CD4-positive, alpha-beta memory T cell (primary cell): ENCODE data around the gene C11orf24. TPM values are rescaled to one million over a fixed set of nuclear protein-coding genes. Genes with fewer than 3 reads are reported as not detected.

ENCODE experiments used
- CTCF ChIA-PET: fragments of 350-600 bp; sonication (Branson Sonifier 250); formaldehyde crosslinking; loops from one replicate; lab custom pipeline; 2021; ENCODE audit warnings: inconsistent platforms; ENCODE audit not compliant: partially characterized antibody; lab: Charles Lee
- POLR2A ChIA-PET: fragments of 350-600 bp; sonication (Branson Sonifier 250); formaldehyde crosslinking; loops from one replicate; lab custom pipeline; 2021; ENCODE audit not compliant: partially characterized antibody; lab: Charles Lee
- DNase-seq, 5 donors: peaks; one replicate each; pipeline versions ENCODE4 v3.0.0 to v3.0.0-alpha.2; 2020 to 2022; ENCODE audit warnings: mixed read lengths in 1 of 5
- H3K27ac ChIP-seq: one replicate; pipeline ENCODE4 v1.7.0; 2013; ENCODE audit warnings: low read depth, low read length
- H3K27me3 ChIP-seq: 2 replicates; pipeline ENCODE4 v1.7.0; 2013; ENCODE audit warnings: mild to moderate bottlenecking, low read length, moderate library complexity; ENCODE audit not compliant: insufficient read depth
- H3K36me3 ChIP-seq: 2 replicates; pipeline ENCODE4 v1.7.0; 2013; ENCODE audit warnings: mild to moderate bottlenecking, low read length, moderate library complexity; ENCODE audit not compliant: insufficient read depth
- H3K4me1 ChIP-seq: 2 replicates; pipeline ENCODE4 v1.7.0; 2013; ENCODE audit warnings: mild to moderate bottlenecking, low read length, moderate library complexity; ENCODE audit not compliant: insufficient read depth
- H3K4me3 ChIP-seq, 2 donors: one replicate each; pipeline ENCODE4 v1.7.0; 2013; ENCODE audit warnings: low read length in 2 of 2, mild to moderate bottlenecking in 1 of 2
- H3K9me3 ChIP-seq, 2 donors: one replicate each; pipeline ENCODE4 v1.7.0; 2013; ENCODE audit warnings: low read length in 2 of 2, control low read depth in 1 of 2; ENCODE audit not compliant: control insufficient read depth in 1 of 2
- H3K27ac Mint-ChIP-seq, 7 donors: one replicate each; pipeline ENCODE4 v1.8.0; 2020 to 2021; ENCODE audit warnings: mixed read lengths in 7 of 7, mild to moderate bottlenecking in 6 of 7, inconsistent platforms in 3 of 7, moderate library complexity in 3 of 7
- H3K27me3 Mint-ChIP-seq, 2 donors: one replicate each; pipeline ENCODE4 v1.8.0; 2020 to 2021; ENCODE audit warnings: mixed read lengths in 2 of 2
- H3K36me3 Mint-ChIP-seq, 2 donors: one replicate each; pipeline ENCODE4 v1.8.0; 2020 to 2021; ENCODE audit warnings: mixed read lengths in 2 of 2, inconsistent platforms in 1 of 2, mild to moderate bottlenecking in 1 of 2
- H3K4me1 Mint-ChIP-seq, 4 donors: one replicate each; pipeline ENCODE4 v1.8.0; 2020 to 2021; ENCODE audit warnings: mixed read lengths in 4 of 4, mild to moderate bottlenecking in 1 of 4
- H3K4me3 Mint-ChIP-seq, 8 donors: one replicate each; pipeline ENCODE4 v1.8.0; 2020 to 2021; ENCODE audit warnings: mixed read lengths in 8 of 8, mild to moderate bottlenecking in 7 of 8, moderate library complexity in 6 of 8, inconsistent platforms in 3 of 8
- H3K9me3 Mint-ChIP-seq, 8 donors: one replicate each; pipeline ENCODE4 v1.8.0; 2020 to 2021; ENCODE audit warnings: mixed read lengths in 8 of 8, mild to moderate bottlenecking in 5 of 8, inconsistent platforms in 3 of 8, moderate library complexity in 1 of 8
- intact Hi-C: fragments of 100-400 bp; cut with micrococcal nuclease; formaldehyde crosslinking; loops from one replicate; pipeline ENCODE4 v1.15.1; 2023
- polyA plus RNA-seq, 2 donors: library from polyadenylated mRNA; unstranded; fragments of 300-500 nt; fragmentation: Illumina TruSeq; gene quantifications; one replicate each; pipeline ENCODE4 v1.2.3, GENCODE V29; 2021
- total RNA-seq, 2 experiments: library from RNA; stranded (reverse); gene quantifications; one replicate each; pipeline ENCODE4 v1.2.3, GENCODE V29; 2021

C11orf24 gene
- 10 to 100 TPM; 19.1 to 20.3 TPM for total RNA-seq
- 10 to 100 TPM in 1 of 2 donors, 1 to 10 TPM in 1; 7.7 to 17.6 TPM for polyA plus RNA-seq

GRCh38 chr11:68271781-68272608 lies at the start of gene C11orf24:
Gene C11orf24 (minus strand): TSS chr11:68271973. CDS start chr11:68263767, 8,206 bp downstream.
- H3K4me1 Mint-ChIP-seq: peaks cover 16 to 46% (median 31%) of the 10 kb centered on the region in 4 donors
- intact Hi-C loops: loop anchor here (1.0 to 5.0 kb wide), 4 partner anchors 15 to 190 kb away; partner anchors contain the start of genes KMT5B and PPP6R3
- H3K4me1 ChIP-seq: peaks cover 20% of the 10 kb centered on the region
- ChIA-PET CTCF (interaction anchor here (1.1 to 1.9 kb wide), 4 partner anchors 14 to 27 kb away, joined by 3 to 12 read pairs (median 8); no protein-coding TSS in a partner anchor), POLR2A (interaction anchor here (0.6 to 1.6 kb wide), 10 partner anchors 10 to 188 kb away, joined by 3 to 11 read pairs (median 4); partner anchors contain the start of gene PPP6R3)
- no peaks in the 10 kb centered on the region for H3K9me3 Mint-ChIP-seq
- H3K27me3 ChIP-seq: no peaks in the 10 kb centered on the region
- no peaks in the 10 kb centered on the region for H3K9me3 ChIP-seq
- H3K36me3 ChIP-seq: peaks cover 3% of the 10 kb centered on the region
- peak within 1 kb of the TSS; percentile 78 to 79 for H3K4me3 ChIP-seq
- H3K4me3 Mint-ChIP-seq: peak within 1 kb of the TSS; percentile 90 to 98 (median 96)
- peak within 1 kb of the TSS; percentile 94 to 99 (median 98) for H3K27ac Mint-ChIP-seq
- DNase-seq: peak; percentile 91 to 95 (median 91)
- H3K27ac ChIP-seq: peak within 1 kb of the TSS; percentile 89
- H3K36me3 Mint-ChIP-seq: peaks cover 0 to 12% of the 10 kb centered on the region in 2 donors
- no peaks in the 10 kb centered on the region for H3K27me3 Mint-ChIP-seq

DNA sequence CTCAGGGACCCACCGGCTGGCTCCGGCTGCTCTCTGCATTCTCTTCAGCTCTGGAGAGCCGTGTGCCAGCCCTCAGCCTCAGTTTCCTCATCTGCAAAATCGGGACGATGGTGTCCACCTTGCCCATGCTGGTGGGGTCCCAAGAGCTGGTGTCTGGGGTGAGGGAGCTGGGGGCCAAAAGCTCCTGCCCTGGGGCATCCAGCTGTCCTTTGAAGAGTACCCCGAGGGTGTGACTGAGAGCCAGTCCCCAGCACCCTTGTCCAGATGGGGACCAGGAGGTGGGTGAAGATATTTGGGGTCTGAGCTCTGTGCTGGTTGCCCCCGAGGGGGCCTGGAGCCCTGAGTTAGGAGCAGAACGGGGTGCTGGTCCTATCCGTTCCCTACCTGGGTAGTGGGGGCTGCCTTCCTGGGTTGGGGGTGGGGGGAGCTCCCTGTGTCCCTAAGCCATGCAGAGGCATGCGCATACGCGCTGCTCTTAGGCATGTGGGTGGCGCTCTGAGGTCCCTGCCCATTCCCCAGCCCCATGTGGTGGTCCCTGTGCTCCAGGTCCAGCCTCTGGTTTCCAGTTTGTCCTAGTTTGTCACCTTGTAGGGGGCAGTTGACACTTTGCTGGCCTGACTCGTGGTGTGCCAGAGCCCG lies 45.5 kb upstream of the C11orf24 start:
- H3K27me3 Mint-ChIP-seq: peaks cover 5 to 9% of the 10 kb centered on the region in 2 donors
- H3K27ac ChIP-seq: no peak overlapping the region
- peaks cover 0 to 1% of the 10 kb centered on the region in 2 donors for H3K36me3 Mint-ChIP-seq
- ChIA-PET CTCF (no interaction called here), POLR2A (no interaction called here)
- H3K9me3 Mint-ChIP-seq: no peaks in the 10 kb centered on the region
- no peak overlapping the region for H3K4me3 ChIP-seq
- no peak overlapping the region for H3K27ac Mint-ChIP-seq
- H3K4me1 ChIP-seq: peaks cover 11% of the 10 kb centered on the region
- no peaks in the 10 kb centered on the region for H3K9me3 ChIP-seq
- DNase-seq: no peak
- H3K4me3 Mint-ChIP-seq: no peak overlapping the region
- no peaks in the 10 kb centered on the region for H3K27me3 ChIP-seq
- intact Hi-C loops: no loop called here
- H3K4me1 Mint-ChIP-seq: peaks cover 4 to 10% (median 8%) of the 10 kb centered on the region in 4 donors
- no peaks in the 10 kb centered on the region for H3K36me3 ChIP-seq

GRCh38 chr11:68315171-68315920 lies 43.6 kb upstream of the C11orf24 start:
- Mint-ChIP-seq H3K27ac (no peak overlapping the region), H3K36me3 (peaks cover 0 to 1% of the 10 kb centered on the region in 2 donors), H3K4me1 (peaks cover 4 to 19% (median 14%) of the 10 kb centered on the region in 4 donors), H3K4me3 (peak overlapping the region in 1 of 8 donors; percentile 47), H3K27me3 (peaks cover 1 to 6% of the 10 kb centered on the region in 2 donors), H3K9me3 (no peaks in the 10 kb centered on the region)
- Histone ChIP-seq H3K4me1 (peaks cover 11% of the 10 kb centered on the region), H3K27ac (no peak overlapping the region), H3K36me3 (no peaks in the 10 kb centered on the region), H3K27me3 (no peaks in the 10 kb centered on the region), H3K4me3 (no peak overlapping the region), H3K9me3 (no peaks in the 10 kb centered on the region)
- ChIA-PET POLR2A (no interaction called here), CTCF (interaction anchor here (1.6 kb wide), 1 partner anchor 17 kb away, joined by 4 read pairs; no protein-coding TSS in a partner anchor)
- DNase-seq: no peak
- intact Hi-C loops: no loop called here

- Mint-ChIP-seq H3K36me3 (peaks cover 0 to 1% of the 10 kb centered on the region in 2 donors), H3K4me3 (peak overlapping the region in 5 of 8 donors; percentile 21 to 82 (median 42)), H3K27me3 (peaks cover under 1 to 1% of the 10 kb centered on the region in 2 donors), H3K4me1 (peaks cover 4 to 19% (median 14%) of the 10 kb centered on the region in 4 donors), H3K9me3 (no peaks in the 10 kb centered on the region), H3K27ac (no peak overlapping the region)
- CTCF ChIA-PET: interaction anchor here (1.6 kb wide), 1 partner anchor 16 kb away, joined by 4 read pairs; no protein-coding TSS in a partner anchor
- Histone ChIP-seq H3K27me3 (no peaks in the 10 kb centered on the region), H3K4me3 (no peak overlapping the region), H3K36me3 (no peaks in the 10 kb centered on the region), H3K27ac (no peak overlapping the region), H3K9me3 (no peaks in the 10 kb centered on the region), H3K4me1 (peaks cover 11% of the 10 kb centered on the region)
- POLR2A ChIA-PET: no interaction called here
- intact Hi-C loops: no loop called here
- no peak for DNase-seq
These were observed 42.7 kb upstream of the C11orf24 start for GRCh38 chr11:68314203-68315170.

GRCh38 chr11:68313574-68314202 lies 41.9 kb upstream of the C11orf24 start:
- Histone ChIP-seq H3K36me3 (no peaks in the 10 kb centered on the region), H3K4me3 (peak overlapping the region in 1 of 2 donors; percentile 28), H3K4me1 (peaks cover 11% of the 10 kb centered on the region), H3K27me3 (no peaks in the 10 kb centered on the region), H3K9me3 (no peaks in the 10 kb centered on the region), H3K27ac (no peak overlapping the region)
- H3K27me3 Mint-ChIP-seq: peaks cover 0 to 1% of the 10 kb centered on the region in 2 donors
- H3K27ac Mint-ChIP-seq: peak overlapping the region in 5 of 7 donors; percentile 18 to 85 (median 66)
- peaks cover 4 to 19% (median 14%) of the 10 kb centered on the region in 4 donors for H3K4me1 Mint-ChIP-seq
- ChIA-PET CTCF (no interaction called here), POLR2A (no interaction called here)
- peaks cover 0 to 1% of the 10 kb centered on the region in 2 donors for H3K36me3 Mint-ChIP-seq
- H3K9me3 Mint-ChIP-seq: no peaks in the 10 kb centered on the region
- H3K4me3 Mint-ChIP-seq: peak overlapping the region; percentile 82 to 89 (median 86)
- DNase-seq: no peak
- intact Hi-C loops: no loop called here
